M059J (cell line): Measurements from ENCODE around the gene PPP2CA. TPM values are rescaled to one million over a fixed set of nuclear protein-coding genes. Genes with fewer than 3 reads are reported as not detected.
"Not testable (repeated sequence)": the region's sequence is repeated elsewhere in the genome, so short reads cannot be mapped to it uniquely, and the experiment has no call there.

Experiments used
- DNase-seq: peaks from one replicate; pipeline ENCODE4 v3.0.0-alpha.2; 2012; ENCODE audit warnings: low read depth
- total RNA-seq: library from RNA; depleted of rRNA; stranded (reverse); fragments of >200 nt; shearing (Covaris generic); gene quantifications from 2 replicates; pipeline ENCODE4 v1.2.3, GENCODE V29; 2014; rRNA removed

PPP2CA gene
- 233 and 257 TPM in 2 replicates for total RNA-seq

DNA sequence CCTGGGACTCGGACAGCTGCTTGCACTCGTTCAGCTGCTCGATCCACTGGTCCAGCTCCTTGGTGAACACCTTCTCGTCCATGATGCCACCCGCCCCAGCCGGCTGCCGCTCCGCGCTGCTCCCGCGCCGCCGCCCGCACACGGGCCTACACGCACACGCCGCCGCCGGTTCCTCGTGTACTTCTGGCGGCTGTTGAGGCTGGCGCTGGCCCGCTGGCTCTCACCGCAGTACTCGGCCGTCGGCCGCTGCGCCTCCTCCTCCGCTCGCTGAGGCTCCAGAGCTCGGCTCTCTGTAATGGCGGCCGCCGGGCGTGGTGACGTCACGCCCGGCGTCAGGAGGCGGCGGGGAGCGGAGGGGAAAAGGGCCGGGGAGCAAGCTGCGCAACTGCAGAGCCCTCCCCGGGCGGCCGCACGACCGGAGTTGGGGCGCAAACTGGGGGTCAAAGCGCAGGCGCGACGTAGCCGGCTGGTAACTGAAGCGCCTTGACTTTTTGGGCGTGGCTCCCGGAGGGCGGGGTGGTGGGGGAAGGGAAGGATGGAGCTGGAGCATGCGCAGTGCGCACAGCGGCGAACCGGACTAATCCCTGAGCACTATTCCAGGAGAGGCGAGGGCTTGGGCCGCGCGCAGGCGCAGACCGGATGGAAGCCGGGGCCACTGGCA is at the start of gene PPP2CA:
TSS of gene PPP2CA (minus strand) at position 294 of the 661 bp plus-strand sequence. CDS start at position 82, 212 bp downstream.
- DNase-seq = peak; percentile 96

GRCh38 chr5:134273642-134274395 is 47.9 kb upstream of the PPP2CA start:
- no peak for DNase-seq

- DNase-seq = no peak
Observed at GRCh38 chr5:134271059-134271458, 45.2 kb upstream of the PPP2CA start.

GRCh38 chr5:134268919-134269318 is 43.0 kb upstream of the PPP2CA start:
- no peak for DNase-seq

DNA sequence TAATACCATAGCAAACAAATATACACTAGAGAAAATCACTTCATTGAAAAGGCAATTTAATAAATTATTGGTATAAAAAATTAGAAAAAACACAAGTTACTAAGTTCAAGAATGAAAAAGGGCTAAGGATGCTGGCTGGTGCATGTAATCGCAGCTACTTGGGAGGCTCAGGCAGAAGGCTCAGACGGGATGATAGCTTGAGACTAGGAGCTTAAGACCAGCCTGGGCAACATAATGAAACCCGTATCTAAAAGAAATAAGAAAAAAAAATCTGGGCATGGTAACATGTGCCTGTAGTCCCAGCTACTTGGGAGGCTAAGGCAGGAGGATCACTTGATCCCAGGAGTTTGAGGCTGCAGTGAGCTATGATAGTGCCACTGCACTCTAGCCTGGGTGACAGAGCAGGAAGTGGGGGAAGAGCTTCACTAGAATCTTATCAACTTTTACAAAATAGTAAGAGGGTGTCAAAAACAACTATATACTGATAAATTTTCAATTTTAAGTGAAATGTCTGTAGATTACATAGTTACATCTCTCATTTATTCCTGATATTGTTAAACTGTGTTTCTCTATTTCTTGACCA is 42.2 kb upstream of the PPP2CA start:
- DNase-seq = no peak

GRCh38 chr5:134267366-134268018 is 41.6 kb upstream of the PPP2CA start:
- DNase-seq = peak; percentile 49

GRCh38 chr5:134263801-134264200 is 37.9 kb upstream of the PPP2CA start:
- no peak for DNase-seq

GRCh38 chr5:134262629-134263028 is 36.8 kb upstream of the PPP2CA start:
- not testable (repeated sequence) for DNase-seq

- no peak for DNase-seq
Observed at GRCh38 chr5:134258896-134259295, 33.0 kb upstream of the PPP2CA start.

- DNase-seq = no peak
Observed at GRCh38 chr5:134257176-134257575, 31.3 kb upstream of the PPP2CA start.

GRCh38 chr5:134255418-134256150 is 29.7 kb upstream of the PPP2CA start:
- DNase-seq = peak; percentile 39

GRCh38 chr5:134253368-134254153 is 27.7 kb upstream of the PPP2CA start:
- DNase-seq = not testable (repeated sequence)

DNA sequence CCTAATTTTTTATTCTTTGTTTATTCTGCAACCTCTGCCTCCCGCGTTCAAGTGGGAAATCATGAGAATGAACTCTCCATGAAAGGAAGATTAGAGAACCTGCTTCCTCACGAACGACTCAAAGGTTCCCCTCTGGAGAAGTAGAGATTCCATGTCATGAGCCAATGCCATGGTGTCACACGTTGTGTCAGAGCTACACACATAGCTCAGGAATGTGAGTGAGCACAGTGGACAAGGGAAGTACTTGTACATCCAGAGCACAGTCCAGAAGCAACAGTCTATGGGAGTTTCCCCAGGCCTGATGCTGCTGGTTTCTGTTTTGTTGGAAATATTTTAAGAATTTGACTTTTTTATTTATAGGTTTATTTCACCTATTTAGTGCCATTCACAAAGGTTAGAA is 26.8 kb upstream of the PPP2CA start:
- DNase-seq = peak; percentile 92

GRCh38 chr5:134250949-134251348 is 25.1 kb upstream of the PPP2CA start:
- DNase-seq = no peak

- DNase-seq = peak; percentile 23
Observed at GRCh38 chr5:134249469-134250379, 23.9 kb upstream of the PPP2CA start.

DNA sequence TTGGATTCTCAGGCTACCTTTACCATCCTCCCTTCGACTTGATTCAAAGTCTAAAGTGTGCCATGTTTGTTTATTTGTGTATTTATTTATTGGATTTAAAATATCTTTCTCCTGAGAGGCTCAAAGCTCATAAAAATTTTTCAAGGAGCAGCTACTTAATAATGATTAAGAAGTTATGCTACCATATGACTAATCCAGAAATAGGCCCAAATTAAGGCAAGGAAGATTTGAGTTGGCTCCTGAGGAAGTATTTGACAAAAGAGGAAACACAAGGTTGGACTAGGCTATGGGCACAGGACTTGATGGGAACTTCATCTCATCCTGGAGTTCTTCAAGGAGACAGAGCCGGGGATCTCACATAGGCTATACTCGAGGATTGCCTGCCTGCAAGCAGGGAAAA is 22.4 kb upstream of the PPP2CA start:
- peak; percentile 35 for DNase-seq

DNA sequence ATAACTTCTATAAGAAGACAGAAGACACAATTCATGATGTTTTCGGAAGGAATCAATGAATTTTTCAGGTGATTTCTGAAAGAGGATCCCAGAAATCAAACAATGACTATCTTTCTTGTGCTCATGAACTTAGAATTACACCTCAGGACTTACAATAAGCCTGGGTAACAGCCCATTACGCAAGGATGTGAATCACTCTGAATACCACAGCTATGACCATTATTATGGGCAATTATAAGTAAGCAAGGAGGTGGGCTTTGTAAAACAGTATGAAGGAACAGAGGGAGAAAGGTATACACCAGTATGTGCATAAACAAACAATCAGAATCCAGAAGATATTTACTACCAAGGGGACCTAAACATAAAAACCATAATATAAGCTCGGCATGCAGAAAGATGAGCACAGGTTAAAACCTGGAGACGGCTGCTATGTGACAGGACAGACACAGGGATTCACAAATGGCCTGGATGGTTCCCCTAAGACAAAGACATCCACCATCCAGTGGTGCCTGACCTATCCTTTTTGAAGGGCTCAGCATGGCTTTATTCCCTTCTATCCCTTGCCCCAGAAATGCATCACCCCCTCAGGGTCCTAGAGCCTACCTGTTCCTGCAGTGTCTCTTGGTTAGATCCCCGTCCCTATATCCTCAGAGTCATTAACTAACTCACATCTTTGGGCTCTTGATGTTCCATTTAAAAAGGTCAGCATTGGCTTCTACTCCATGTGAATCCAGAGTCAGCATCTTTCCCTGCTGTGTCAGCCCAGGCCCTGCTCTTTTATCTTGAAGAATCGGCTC is 21.8 kb upstream of the PPP2CA start:
- DNase-seq = peak; percentile 90

DNA sequence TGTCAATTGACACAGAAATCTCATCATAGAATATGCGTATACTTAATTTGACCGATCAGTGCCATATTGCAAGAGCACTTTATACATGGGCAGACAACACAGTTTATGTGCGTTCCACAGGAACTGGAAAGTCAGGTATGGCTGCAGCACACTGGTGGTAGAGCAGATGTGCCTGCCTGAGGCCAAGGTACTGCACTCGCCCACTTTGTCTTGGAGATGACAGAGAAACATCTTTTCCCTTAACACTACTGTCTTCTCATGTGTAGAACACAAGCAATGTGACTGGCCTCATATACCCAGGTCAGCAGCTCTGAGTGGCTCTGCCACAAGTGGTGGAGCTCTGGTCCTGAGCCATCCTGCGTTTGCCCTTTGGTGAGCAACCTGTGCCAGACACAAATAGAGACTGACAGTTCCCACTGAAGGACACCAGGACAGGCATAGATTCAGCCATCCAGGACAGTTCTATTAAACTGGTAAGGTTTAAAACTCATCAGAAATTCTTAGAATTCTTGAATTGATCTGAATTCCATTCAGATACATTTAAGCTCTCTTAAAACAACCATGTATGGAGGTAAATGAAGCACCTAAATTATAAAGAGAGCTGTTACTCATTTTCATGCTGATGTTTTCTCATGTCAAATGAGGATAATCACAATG is 21.0 kb upstream of the PPP2CA start:
- peak; percentile 42 for DNase-seq
